Common myeloid progenitor, CD34-positive (primary cell): ENCODE measurements around the gene CDRT4.
A peak's percentile ranks its signal among the peaks of the same experiment; 100 is the strongest.

Experiments
- CTCF ChIA-PET: fragments of 350-600 bp; sonication (Branson Sonifier 250); formaldehyde crosslinking; loops from one replicate; lab custom pipeline; 2021; ENCODE audit warnings: antibody characterized with exemption; lab: Charles Lee
- POLR2A ChIA-PET: fragments of 350-600 bp; sonication (Branson Sonifier 250); formaldehyde crosslinking; loops from one replicate; lab custom pipeline; 2021; ENCODE audit warnings: antibody characterized with exemption; lab: Charles Lee
- DNase-seq, 3 donors: peaks; one replicate each; pipeline versions ENCODE4 v3.0.0 to v3.0.0-alpha.2; 2013
- H3K27ac ChIP-seq, 2 experiments: 1 replicate in 1 of 2; 2 replicates in 1 of 2; pipeline ENCODE4 v1.7.0; 2013; ENCODE audit warnings: inconsistent platforms in 2 of 2, low read length in 2 of 2, mild to moderate bottlenecking in 2 of 2, low read depth in 1 of 2, moderate library complexity in 1 of 2; ENCODE audit not compliant: severe bottlenecking in 2 of 2, insufficient read depth in 1 of 2, poor library complexity in 1 of 2
- H3K27me3 ChIP-seq, 5 experiments: replicated peaks in 2 of 5; 1 replicate in 3 of 5; 2 replicates in 2 of 5; pipeline versions ENCODE4 v1.6.1 to v1.7.0; 2013; ENCODE audit warnings: low read length in 4 of 5, mild to moderate bottlenecking in 2 of 5, moderate library complexity in 2 of 5, inconsistent platforms in 1 of 5; ENCODE audit not compliant: insufficient read depth in 5 of 5, control insufficient read depth in 4 of 5
- H3K36me3 ChIP-seq, 4 experiments: 1 replicate in 2 of 4; 2 replicates in 2 of 4; pipeline versions ENCODE4 v1.6.1 to v1.7.0; 2013; ENCODE audit warnings: low read length in 3 of 4, control low read depth in 1 of 4, mild to moderate bottlenecking in 1 of 4; ENCODE audit not compliant: control insufficient read depth in 4 of 4, insufficient read depth in 4 of 4
- H3K4me1 ChIP-seq, 4 experiments: 1 replicate in 3 of 4; 2 replicates in 1 of 4; pipeline versions ENCODE4 v1.6.1 to v1.7.1; 2013; ENCODE audit warnings: low read length in 3 of 4, mild to moderate bottlenecking in 3 of 4, control low read depth in 1 of 4, inconsistent platforms in 1 of 4, moderate library complexity in 1 of 4; ENCODE audit not compliant: control insufficient read depth in 4 of 4, insufficient read depth in 4 of 4; ENCODE audit errors: control extremely low read depth in 1 of 4
- H3K4me3 ChIP-seq, 7 experiments: 1 replicate in 4 of 7; 2 replicates in 3 of 7; pipeline versions ENCODE4 v1.5.1 to v1.7.0; 2013; ENCODE audit warnings: mild to moderate bottlenecking in 7 of 7, low read length in 6 of 7, moderate library complexity in 6 of 7, inconsistent platforms in 2 of 7, low read depth in 2 of 7, control low read depth in 1 of 7; ENCODE audit not compliant: insufficient read depth in 4 of 7, control insufficient read depth in 1 of 7; ENCODE audit errors: extremely low read depth in 1 of 7
- H3K9me3 ChIP-seq, 5 experiments: 1 replicate in 4 of 5; 2 replicates in 1 of 5; pipeline versions ENCODE4 v1.6.1 to v1.7.1; 2013; ENCODE audit warnings: low read length in 4 of 5, mild to moderate bottlenecking in 2 of 5, inconsistent platforms in 1 of 5, low read depth in 1 of 5, moderate library complexity in 1 of 5; ENCODE audit not compliant: control insufficient read depth in 4 of 5, insufficient read depth in 2 of 5; ENCODE audit errors: control extremely low read depth in 1 of 5
- WGBS: methylation state at CpG from one replicate; pipeline ENCODE4 v1.1.5; 2013; ENCODE audit not compliant: insufficient coverage; 5-methylcytosine and 5-hydroxymethylcytosine counted together

Gene CDRT4

DNA sequence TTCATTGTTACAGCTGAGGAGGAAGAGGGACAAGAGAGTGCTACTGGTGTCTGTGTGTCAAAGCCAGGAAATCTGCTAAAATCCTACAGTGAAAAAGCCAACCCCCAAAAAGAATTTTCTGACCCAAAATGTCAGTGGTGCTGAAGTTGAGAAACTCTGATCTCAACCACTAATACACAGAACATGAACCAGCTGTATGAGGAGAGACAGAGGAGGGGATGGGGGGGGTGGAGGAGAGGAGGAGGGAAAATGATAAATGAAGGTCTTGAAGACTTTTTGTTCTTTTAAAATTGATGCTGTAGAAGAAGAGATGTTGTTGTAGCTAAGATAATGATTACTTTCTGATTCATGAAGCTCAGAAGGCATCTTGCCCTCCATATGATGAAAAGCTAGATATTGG lies 27.4 kb upstream of the CDRT4 start:
- H3K4me3 ChIP-seq = no peak overlapping the region
- ChIA-PET CTCF (interaction anchor here (1.1 to 1.2 kb wide), 3 partner anchors 12 to 236 kb away, joined by 3 to 5 read pairs (median 3); no protein-coding TSS in a partner anchor), POLR2A (no interaction called here)
- peaks cover 0 to 29% (median 1%) of the 10 kb centered on the region in 4 experiments for H3K36me3 ChIP-seq
- H3K27ac ChIP-seq = no peak overlapping the region
- H3K9me3 ChIP-seq = no peaks in the 10 kb centered on the region
- DNase-seq = no peak
- H3K4me1 ChIP-seq = peaks cover 2 to 24% (median 17%) of the 10 kb centered on the region in 4 experiments
- no peaks in the 10 kb centered on the region for H3K27me3 ChIP-seq

DNA sequence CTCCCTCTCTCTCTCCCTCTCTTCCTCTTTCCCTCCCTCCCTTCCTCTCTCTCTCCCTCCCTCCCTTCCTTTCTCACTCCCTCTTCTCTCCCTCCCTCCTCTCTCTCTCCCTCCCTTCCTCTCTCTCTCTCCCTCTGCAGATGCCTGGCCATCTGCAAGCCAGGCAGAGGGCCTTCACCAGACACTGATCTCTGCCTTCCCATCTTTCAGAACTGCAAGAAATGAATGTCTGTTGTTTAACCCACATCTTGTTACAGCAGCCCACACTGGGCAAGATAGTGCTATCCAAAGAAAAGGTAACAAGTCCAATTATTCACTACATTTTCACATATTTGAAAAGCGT lies 26.2 kb upstream of the CDRT4 start:
- 33% methylated on average over 1 of the region's 1 CpG for WGBS
- H3K27me3 ChIP-seq = no peaks in the 10 kb centered on the region
- no peaks in the 10 kb centered on the region for H3K9me3 ChIP-seq
- DNase-seq = no peak
- CTCF ChIA-PET = interaction anchor here (3.5 kb wide), 1 partner anchor 9 kb away, joined by 17 read pairs; no protein-coding TSS in a partner anchor
- H3K36me3 ChIP-seq = peaks cover 0 to 24% (median 1%) of the 10 kb centered on the region in 4 experiments
- H3K27ac ChIP-seq = no peak overlapping the region
- POLR2A ChIA-PET = no interaction called here
- H3K4me3 ChIP-seq = no peak overlapping the region
- H3K4me1 ChIP-seq = peaks cover 2 to 26% (median 17%) of the 10 kb centered on the region in 4 experiments

DNA sequence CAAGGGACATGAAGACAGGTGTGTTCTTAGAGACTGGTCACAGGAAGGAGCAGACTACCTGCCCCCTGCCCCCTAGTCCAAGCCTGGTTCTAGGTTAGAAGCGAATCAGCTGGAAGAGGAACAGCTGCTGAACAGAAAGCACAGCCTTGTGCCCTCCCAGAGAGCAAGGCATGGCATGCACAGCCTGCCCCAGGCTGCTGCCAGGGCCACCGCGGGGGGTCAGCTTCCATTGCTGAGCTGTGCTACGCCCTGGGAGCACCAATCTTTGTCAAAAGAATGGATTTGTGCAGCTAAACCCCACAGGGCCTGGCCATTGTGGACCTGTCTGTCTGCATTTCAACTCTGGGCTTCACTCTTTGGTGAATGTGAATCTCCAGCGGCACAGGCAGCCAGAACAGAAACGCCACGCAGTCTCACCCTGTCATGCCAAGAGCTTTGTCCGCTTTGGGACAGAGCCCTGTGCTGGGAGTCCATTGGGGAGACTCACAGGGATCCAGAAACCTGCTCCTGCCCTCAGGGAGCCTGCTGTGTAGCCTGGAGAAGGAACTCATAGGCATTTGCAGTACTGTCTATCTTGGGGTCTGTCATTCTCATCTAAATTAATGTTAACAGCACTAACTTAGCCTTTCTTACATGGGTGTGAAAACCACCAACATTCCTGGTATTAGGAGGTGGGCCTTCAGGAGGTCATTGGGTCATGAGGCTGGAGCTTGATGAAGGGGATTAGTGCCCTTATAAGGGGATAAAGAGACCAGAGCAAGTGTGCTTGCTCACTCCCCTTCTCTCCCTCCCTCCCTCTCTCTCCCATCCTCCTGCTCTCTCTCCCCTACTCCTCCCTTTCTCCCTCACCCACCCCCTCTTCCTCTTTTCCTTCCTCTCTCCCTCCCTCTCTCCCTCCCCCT lies 25.6 kb upstream of the CDRT4 start:
- Histone ChIP-seq H3K4me3 (no peak overlapping the region), H3K36me3 (peaks cover 0 to 21% (median under 1%) of the 10 kb centered on the region in 4 experiments), H3K27me3 (no peaks in the 10 kb centered on the region), H3K27ac (no peak overlapping the region), H3K4me1 (peaks cover 2 to 26% (median 17%) of the 10 kb centered on the region in 4 experiments), H3K9me3 (no peaks in the 10 kb centered on the region)
- WGBS = 100% methylated on average over 5 of the region's 8 CpGs
- ChIA-PET CTCF (interaction anchor here (3.5 kb wide), 1 partner anchor 9 kb away, joined by 17 read pairs; no protein-coding TSS in a partner anchor), POLR2A (no interaction called here)
- no peak for DNase-seq

DNA sequence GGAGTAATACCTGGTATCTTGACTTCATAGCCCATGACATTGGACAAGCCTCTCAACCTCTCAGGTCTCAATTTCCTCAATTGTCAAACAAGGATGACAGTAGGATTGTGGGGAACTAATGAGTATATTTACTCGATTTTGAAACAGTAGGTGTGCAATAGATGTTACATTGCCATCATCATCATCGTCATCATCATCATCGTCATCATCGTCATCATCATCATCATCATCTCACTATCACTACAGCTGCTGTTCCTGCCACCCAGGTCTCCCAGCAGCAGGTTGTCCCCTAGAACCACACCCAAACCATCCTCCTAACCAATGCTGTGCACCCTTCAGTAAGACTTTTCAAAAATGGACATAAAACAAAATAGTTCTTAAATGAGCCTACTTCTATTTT lies 24.8 kb upstream of the CDRT4 start:
- Histone ChIP-seq H3K4me3 (no peak overlapping the region), H3K9me3 (no peaks in the 10 kb centered on the region), H3K4me1 (peaks cover 2 to 26% (median 17%) of the 10 kb centered on the region in 4 experiments), H3K27me3 (no peaks in the 10 kb centered on the region), H3K36me3 (peaks cover 0 to 17% (median under 1%) of the 10 kb centered on the region in 4 experiments), H3K27ac (no peak overlapping the region)
- DNase-seq = no peak
- ChIA-PET POLR2A (no interaction called here), CTCF (interaction anchor here (3.5 kb wide), 1 partner anchor 10 kb away, joined by 17 read pairs; no protein-coding TSS in a partner anchor)
- 100% methylated on average over 3 of the region's 4 CpGs for WGBS

DNA sequence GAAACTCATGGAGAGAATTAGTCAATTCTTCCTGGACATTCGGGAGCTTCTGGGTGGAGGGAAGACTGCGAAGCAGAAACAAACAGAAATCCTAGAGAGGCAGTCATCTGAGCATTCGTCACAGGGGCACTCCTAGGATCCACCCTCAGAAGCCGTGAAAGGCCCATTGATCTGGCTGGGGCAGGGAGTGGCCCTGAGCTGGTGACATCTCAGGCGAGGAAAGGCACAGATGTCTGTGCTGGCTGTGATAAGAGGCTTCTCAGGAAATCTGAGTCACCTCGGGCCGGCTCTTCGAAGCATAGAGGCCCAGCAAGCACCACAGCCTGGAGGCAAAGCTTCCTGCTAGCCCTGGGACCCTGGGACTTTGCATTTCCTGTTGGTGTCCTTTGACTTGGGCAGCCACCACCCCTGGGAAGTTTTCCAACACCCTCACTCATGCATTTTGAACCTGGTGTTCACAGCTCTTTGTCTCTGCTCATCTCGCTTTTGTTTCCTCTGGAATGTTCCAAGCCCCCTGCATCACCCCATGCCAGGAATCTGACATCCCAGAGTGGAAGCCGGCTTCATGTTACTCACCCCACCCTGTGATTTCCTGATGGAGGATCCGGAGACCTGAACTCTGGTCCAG lies 23.3 kb upstream of the CDRT4 start:
- ChIA-PET POLR2A (interaction anchor here (1.0 kb wide), 1 partner anchor 46 kb away, joined by 3 read pairs; no protein-coding TSS in a partner anchor), CTCF (interaction anchor here (1.2 to 3.5 kb wide), 4 partner anchors 10 to 233 kb away, joined by 3 to 17 read pairs (median 6); no protein-coding TSS in a partner anchor)
- Histone ChIP-seq H3K36me3 (peaks cover 0 to 7% (median 2%) of the 10 kb centered on the region in 4 experiments), H3K9me3 (no peaks in the 10 kb centered on the region), H3K4me3 (peak overlapping the region in 3 of 7 experiments; percentile 4 to 44 (median 42)), H3K4me1 (peaks cover 2 to 26% (median 17%) of the 10 kb centered on the region in 4 experiments), H3K27ac (peak overlapping the region; percentile 56 to 76), H3K27me3 (no peaks in the 10 kb centered on the region)
- 17% methylated on average over 11 of the region's 11 CpGs for WGBS
- peak; percentile 89 to 97 (median 94) for DNase-seq

DNA sequence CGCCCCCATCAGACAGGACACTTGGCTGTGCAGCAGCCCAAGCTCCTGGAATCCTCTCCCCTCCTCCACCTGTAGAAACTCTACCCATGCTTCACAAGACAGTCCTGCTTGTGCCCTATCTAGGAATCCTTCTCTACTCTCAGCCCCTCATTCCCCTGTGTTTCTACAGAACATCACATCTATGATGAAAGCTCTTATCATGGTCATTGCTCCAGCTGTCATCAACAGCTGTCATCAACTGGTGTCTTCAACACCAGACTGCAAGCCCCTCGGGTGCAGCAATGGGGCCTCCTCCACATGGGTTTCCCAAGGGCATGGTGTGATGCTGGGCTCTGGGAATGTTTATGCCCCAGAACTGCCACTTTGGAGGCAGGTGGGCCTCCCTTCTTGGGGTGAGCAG lies 21.1 kb upstream of the CDRT4 start:
- no peak overlapping the region for H3K4me3 ChIP-seq
- CTCF ChIA-PET = interaction anchor here (1.8 to 2.9 kb wide), 2 partner anchors 14 to 231 kb away, joined by 8 to 10 read pairs; no protein-coding TSS in a partner anchor

More for the DNA sequence above, 21.1 kb upstream of the CDRT4 start:
- H3K9me3 ChIP-seq = no peaks in the 10 kb centered on the region
- no peak for DNase-seq
- H3K36me3 ChIP-seq = peaks cover 0 to 4% (median 2%) of the 10 kb centered on the region in 4 experiments
- H3K27me3 ChIP-seq = no peaks in the 10 kb centered on the region
- 100% methylated on average over 2 of the region's 2 CpGs for WGBS
- no peak overlapping the region for H3K27ac ChIP-seq
- peaks cover 2 to 26% (median 17%) of the 10 kb centered on the region in 4 experiments for H3K4me1 ChIP-seq
- POLR2A ChIA-PET = no interaction called here
